NCI-H146 treated with DMSO at 0.1 percent for 48 hours (cell line): Measurements from ENCODE around the gene RHOB.

Experiments used
- DNase-seq: peaks from one replicate; lab custom pipeline; 2025; ENCODE audit not compliant: unreplicated experiment; lab: John Stamatoyannopoulos, UW

RHOB gene

GRCh38 chr2:20436716-20437470 lies 10.0 kb upstream of the RHOB start:
- DNase-seq, result no peak

GRCh38 chr2:20438334-20439192 lies 8.3 kb upstream of the RHOB start:
- peak; percentile 50 for DNase-seq

GRCh38 chr2:20439193-20439475 lies 7.7 kb upstream of the RHOB start:
- DNase-seq, result no peak

- DNase-seq, result no peak
Measured at GRCh38 chr2:20439503-20439902, 7.4 kb upstream of the RHOB start.

- DNase-seq, result no peak
Measured at GRCh38 chr2:20440001-20440560, 6.8 kb upstream of the RHOB start.

GRCh38 chr2:20443276-20443920 lies 3.5 kb upstream of the RHOB start:
- peak; percentile 14 for DNase-seq

GRCh38 chr2:20444101-20444992 lies 2.5 kb upstream of the RHOB start:
- DNase-seq, result no peak

GRCh38 chr2:20444993-20445910 lies 1.6 kb upstream of the RHOB start:
- no peak for DNase-seq

GRCh38 chr2:20446255-20446916 lies 488 bp upstream of the RHOB start:
- no peak for DNase-seq

GRCh38 chr2:20447437-20448245 lies 767 bp downstream of the RHOB start:
- DNase-seq, result no peak

GRCh38 chr2:20448246-20448976 lies 1.5 kb downstream of the RHOB start:
- no peak for DNase-seq

- DNase-seq, result no peak
Measured at GRCh38 chr2:20448977-20449306, 2.1 kb downstream of the RHOB start.

GRCh38 chr2:20449501-20450200 lies 2.8 kb downstream of the RHOB start:
- DNase-seq, result no peak

GRCh38 chr2:20450201-20450999 lies 3.5 kb downstream of the RHOB start:
- DNase-seq, result no peak

GRCh38 chr2:20451000-20451290 lies 4.1 kb downstream of the RHOB start:
- DNase-seq, result no peak

- DNase-seq, result no peak
Measured at GRCh38 chr2:20451341-20451740, 4.5 kb downstream of the RHOB start.
